OCI-LY7 (cell line): ENCODE data around the gene ZMYND8. TPM values are rescaled to one million over a fixed set of nuclear protein-coding genes. Genes with fewer than 3 reads are reported as not detected.

ENCODE experiments used
- BruUV-seq: library from RNA; stranded (reverse); fragments of 400-500 nt; replicated peaks from 2 replicates; lab custom pipeline; 2021; lab: Mats Ljungman, UMichigan
- CTCF ChIA-PET: fragments of 300-600 bp; sonication (Branson Sonifier 250); formaldehyde crosslinking; loops from one replicate; lab custom pipeline; 2022; ENCODE audit warnings: antibody characterized with exemption; ENCODE audit not compliant: unreplicated experiment; lab: Charles Lee
- POLR2A ChIA-PET: fragments of 300-600 bp; sonication (Branson Sonifier 250); formaldehyde crosslinking; loops from one replicate; lab custom pipeline; 2022; ENCODE audit warnings: antibody characterized with exemption; lab: Charles Lee
- DNase-seq: peaks from one replicate; pipeline ENCODE4 v3.0.0-alpha.2; 2015; ENCODE audit warnings: low spot score
- H2AFZ ChIP-seq: fragments of 200-600 bp; sonication (generic), shearing (Covaris generic); 2 replicates; pipeline ENCODE4 v1.6.1; 2014; ENCODE audit warnings: mild to moderate bottlenecking, antibody characterized with exemption, low read length, moderate library complexity
- H3K27ac ChIP-seq: fragments of 200-600 bp; sonication (generic); 2 replicates; pipeline ENCODE4 v1.5.1; 2014; ENCODE audit warnings: mixed run types, low read depth, mild to moderate bottlenecking, moderate library complexity, low read length, inconsistent platforms; ENCODE audit not compliant: poor library complexity, severe bottlenecking
- H3K36me3 ChIP-seq: fragments of 200-600 bp; sonication (generic); 2 replicates; pipeline ENCODE4 v1.6.1; 2014; ENCODE audit warnings: mild to moderate bottlenecking, antibody characterized with exemption, low read length, moderate library complexity, mixed read lengths; ENCODE audit not compliant: insufficient read depth
- H3K4me1 ChIP-seq: fragments of 200-600 bp; sonication (generic); 2 replicates; pipeline ENCODE4 v1.5.1; 2014; ENCODE audit warnings: mild to moderate bottlenecking, low read length; ENCODE audit not compliant: insufficient read depth, poor library complexity, severe bottlenecking
- H3K4me2 ChIP-seq: fragments of 200-600 bp; sonication (generic); 2 replicates; pipeline ENCODE4 v1.6.1; 2014; ENCODE audit warnings: mild to moderate bottlenecking, low read length
- H3K4me3 ChIP-seq: fragments of 200-600 bp; sonication (generic); 2 replicates; pipeline ENCODE4 v1.5.1; 2014; ENCODE audit warnings: mild to moderate bottlenecking, low read depth, low read length; ENCODE audit not compliant: poor library complexity, severe bottlenecking
- H3K79me2 ChIP-seq: fragments of 200-600 bp; sonication (generic); 2 replicates; pipeline ENCODE4 v1.6.1; 2016; ENCODE audit warnings: low read depth, mild to moderate bottlenecking, low read length, moderate library complexity, mixed read lengths; ENCODE audit not compliant: insufficient read depth
- H3K9me2 ChIP-seq: fragments of 200-600 bp; sonication (generic); 2 replicates; pipeline ENCODE4 v1.6.1; 2016; ENCODE audit warnings: mild to moderate bottlenecking, low read length, mixed read lengths; ENCODE audit not compliant: insufficient read depth
- H3K9me3 ChIP-seq: fragments of 200-600 bp; sonication (generic); 2 replicates; pipeline ENCODE4 v1.6.1; 2014; ENCODE audit warnings: mild to moderate bottlenecking, mixed run types, low read length, mixed read lengths
- H4K20me1 ChIP-seq: fragments of 200-600 bp; sonication (generic); 2 replicates; pipeline ENCODE4 v1.6.1; 2014; ENCODE audit warnings: mild to moderate bottlenecking, antibody characterized with exemption, low read length, moderate library complexity, mixed read lengths; ENCODE audit not compliant: insufficient read depth
- CTCF ChIP-seq: fragments of 200-600 bp; sonication (generic); conservative IDR thresholded peaks from 2 replicates; pipeline ENCODE4 v1.5.1; 2014; ENCODE audit warnings: mild to moderate bottlenecking, antibody characterized with exemption, low read length, moderate library complexity, mixed read lengths
- EZH2phosphoT487 ChIP-seq: fragments of 200-600 bp; sonication (generic); IDR thresholded peaks from 2 replicates; pipeline ENCODE4 v1.6.1; 2018; ENCODE audit warnings: low read depth, borderline replicate concordance, mild to moderate bottlenecking, mixed run types, antibody characterized with exemption, low read length, moderate library complexity, mixed read lengths
- intact Hi-C: fragments of 100-400 bp; cut with micrococcal nuclease; formaldehyde crosslinking; loops from one replicate; pipeline ENCODE4 v1.10.0; 2022; ENCODE audit not compliant: unreplicated experiment
- total RNA-seq, 2 experiments: library from RNA; depleted of rRNA in 1 of 2; stranded (reverse); fragments of >200 nt in 1 of 2; shearing (Covaris generic) in 1 of 2; gene quantifications; 2 replicates each; pipeline ENCODE4 v1.2.3, GENCODE V29; 2014 to 2022

The ZMYND8 gene
- total RNA-seq, 2 experiments from 2014 or later: 30.4 to 69.1 TPM

GRCh38 chr20:47327711-47328110 lies 28.8 kb downstream of the ZMYND8 start:
- intact Hi-C loops: no loop called here
- Histone ChIP-seq H3K9me3 (0 out of 2 replicates have a peak, but pooled peaks cover 7% of the 10 kb centered on the region), H3K79me2 (peaks cover 95% of the 10 kb centered on the region), H3K4me3 (no peak overlapping the region), H3K9me2 (no peaks in the 10 kb centered on the region), H3K4me2 (no peak overlapping the region), H4K20me1 (no peaks in the 10 kb centered on the region), H3K4me1 (no peaks in the 10 kb centered on the region), H3K27ac (no peak overlapping the region), H2AFZ (no peak overlapping the region), H3K36me3 (peaks cover 81% of the 10 kb centered on the region)
- ChIA-PET CTCF (no interaction called here), POLR2A (interaction anchor here (1.6 kb wide), 1 partner anchor 10 kb away, joined by 4 read pairs; no protein-coding TSS in a partner anchor)
- no peak for DNase-seq
- TF ChIP-seq CTCF (no peak), EZH2phosphoT487 (no peak)
- no TSS peak for BruUV-seq

GRCh38 chr20:47326658-47327268 lies 29.7 kb downstream of the ZMYND8 start:
- Histone ChIP-seq H3K36me3 (peaks cover 73% of the 10 kb centered on the region), H3K4me1 (no peaks in the 10 kb centered on the region), H2AFZ (no peak overlapping the region), H3K9me2 (no peaks in the 10 kb centered on the region), H3K79me2 (peaks cover 97% of the 10 kb centered on the region), H3K9me3 (0 out of 2 replicates have a peak, but pooled peaks cover 7% of the 10 kb centered on the region), H3K27ac (no peak overlapping the region), H3K4me3 (no peak overlapping the region), H3K4me2 (no peak overlapping the region), H4K20me1 (no peaks in the 10 kb centered on the region)
- ChIA-PET CTCF (no interaction called here), POLR2A (interaction anchor here (1.6 kb wide), 1 partner anchor 9 kb away, joined by 4 read pairs; no protein-coding TSS in a partner anchor)
- TF ChIP-seq EZH2phosphoT487: no peak
- TF ChIP-seq CTCF: no peak
- no peak for DNase-seq
- intact Hi-C loops: no loop called here
- BruUV-seq: no TSS peak

GRCh38 chr20:47325242-47325641 lies 31.3 kb downstream of the ZMYND8 start:
- Histone ChIP-seq H3K36me3 (peaks cover 70% of the 10 kb centered on the region), H3K79me2 (peaks cover 98% of the 10 kb centered on the region), H3K9me2 (no peaks in the 10 kb centered on the region), H3K4me3 (no peak overlapping the region), H3K9me3 (0 out of 2 replicates have a peak, but pooled peaks cover 7% of the 10 kb centered on the region), H2AFZ (no peak overlapping the region), H3K27ac (no peak overlapping the region), H3K4me1 (no peaks in the 10 kb centered on the region), H3K4me2 (no peak overlapping the region), H4K20me1 (no peaks in the 10 kb centered on the region)
- BruUV-seq: no TSS peak
- CTCF ChIA-PET: no interaction called here
- no peak for TF ChIP-seq EZH2phosphoT487
- no peak for TF ChIP-seq CTCF
- intact Hi-C loops: no loop called here
- DNase-seq: no peak
- POLR2A ChIA-PET: interaction anchor here (0.6 to 1.1 kb wide), 3 partner anchors 17 to 37 kb away, joined by 3 to 5 read pairs (median 4); partner anchors contain the start of gene ZMYND8
